ENCODE data around the gene ATP8A2.

The ATP8A2 gene

GRCh38 chr13:25965596-25965995 lies 593.8 kb downstream of the ATP8A2 start:
- no peak overlapping the region for H3K9ac ChIP-seq (ENCODE audit: low read length)
- H2AFZ ChIP-seq (ENCODE audit: low read length), result no peak overlapping the region
- no peak overlapping the region for H3K27ac ChIP-seq (ENCODE audit: low read length)
- no peaks in the 10 kb centered on the region for H3F3A ChIP-seq (ENCODE audit: insufficient read depth, low read length)
- H3K9me2 ChIP-seq (replicated peaks; ENCODE audit: insufficient read depth, low read length), result no peaks in the 10 kb centered on the region
- H3K27me3 ChIP-seq (replicated peaks; ENCODE audit: insufficient read depth, low read length), result no peaks in the 10 kb centered on the region
- TF ChIP-seq EZH2 (optimal IDR thresholded peaks at IDR 0.05; ENCODE audit: low read depth, low read length) (no peak), EZH2phosphoT487 (IDR thresholded peaks at IDR 0.05; ENCODE audit: low read length) (no peak), CTCF (IDR thresholded peaks at IDR 0.05; ENCODE audit: low read length) (no peak)
- H3K4me3 ChIP-seq (ENCODE audit: low read length), result no peak overlapping the region
- no peaks in the 10 kb centered on the region for H3K79me2 ChIP-seq (ENCODE audit: low read length)
- no peaks in the 10 kb centered on the region for H3K36me3 ChIP-seq (replicated peaks; ENCODE audit: insufficient read depth, low read length)
- no peak for DNase-seq
- no peak overlapping the region for H3K4me2 ChIP-seq (ENCODE audit: low read depth, low read length)
- H3K4me1 ChIP-seq (ENCODE audit: low read length), result no peaks in the 10 kb centered on the region
- no peaks in the 10 kb centered on the region for H3K9me3 ChIP-seq (replicated peaks; ENCODE audit: insufficient read depth, low read length)
- H4K20me1 ChIP-seq (ENCODE audit: insufficient read depth, low read length), result no peaks in the 10 kb centered on the region

GRCh38 chr13:25966086-25966485 lies 594.3 kb downstream of the ATP8A2 start:
- Histone ChIP-seq H3K4me1 (ENCODE audit: low read length) (no peaks in the 10 kb centered on the region), H4K20me1 (ENCODE audit: insufficient read depth, low read length) (no peaks in the 10 kb centered on the region), H3K36me3 (replicated peaks; ENCODE audit: insufficient read depth, low read length) (no peaks in the 10 kb centered on the region), H3K9me3 (replicated peaks; ENCODE audit: insufficient read depth, low read length) (no peaks in the 10 kb centered on the region), H3K4me2 (ENCODE audit: low read depth, low read length) (no peak overlapping the region), H3K27ac (ENCODE audit: low read length) (no peak overlapping the region), H3K9ac (ENCODE audit: low read length) (no peak overlapping the region), H3K4me3 (ENCODE audit: low read length) (no peak overlapping the region), H3K27me3 (replicated peaks; ENCODE audit: insufficient read depth, low read length) (no peaks in the 10 kb centered on the region), H3K9me2 (replicated peaks; ENCODE audit: insufficient read depth, low read length) (no peaks in the 10 kb centered on the region), H2AFZ (ENCODE audit: low read length) (no peak overlapping the region), H3F3A (ENCODE audit: insufficient read depth, low read length) (no peaks in the 10 kb centered on the region), H3K79me2 (ENCODE audit: low read length) (no peaks in the 10 kb centered on the region)
- no peak for TF ChIP-seq CTCF (IDR thresholded peaks at IDR 0.05; ENCODE audit: low read length)
- TF ChIP-seq EZH2phosphoT487 (IDR thresholded peaks at IDR 0.05; ENCODE audit: low read length), result no peak
- TF ChIP-seq EZH2 (optimal IDR thresholded peaks at IDR 0.05; ENCODE audit: low read depth, low read length), result no peak
- no peak for DNase-seq

GRCh38 chr13:25967144-25967543 lies 595.4 kb downstream of the ATP8A2 start:
- H3K9me2 ChIP-seq (replicated peaks; ENCODE audit: insufficient read depth, low read length), result no peaks in the 10 kb centered on the region
- no peak for DNase-seq

More at GRCh38 chr13:25967144-25967543, 595.4 kb downstream of the ATP8A2 start:
- TF ChIP-seq EZH2phosphoT487 (IDR thresholded peaks at IDR 0.05; ENCODE audit: low read length) (no peak), CTCF (IDR thresholded peaks at IDR 0.05; ENCODE audit: low read length) (no peak), EZH2 (optimal IDR thresholded peaks at IDR 0.05; ENCODE audit: low read depth, low read length) (no peak)
- Histone ChIP-seq H3K9ac (ENCODE audit: low read length) (no peak overlapping the region), H4K20me1 (ENCODE audit: insufficient read depth, low read length) (no peaks in the 10 kb centered on the region), H2AFZ (ENCODE audit: low read length) (no peak overlapping the region), H3K27ac (ENCODE audit: low read length) (no peak overlapping the region), H3K4me2 (ENCODE audit: low read depth, low read length) (no peak overlapping the region), H3K4me3 (ENCODE audit: low read length) (no peak overlapping the region), H3K9me3 (replicated peaks; ENCODE audit: insufficient read depth, low read length) (no peaks in the 10 kb centered on the region), H3K36me3 (replicated peaks; ENCODE audit: insufficient read depth, low read length) (no peaks in the 10 kb centered on the region), H3F3A (ENCODE audit: insufficient read depth, low read length) (no peaks in the 10 kb centered on the region), H3K27me3 (replicated peaks; ENCODE audit: insufficient read depth, low read length) (no peaks in the 10 kb centered on the region), H3K4me1 (ENCODE audit: low read length) (no peaks in the 10 kb centered on the region), H3K79me2 (ENCODE audit: low read length) (no peaks in the 10 kb centered on the region)

Data from MM.1S (cell line).